Glomerular visceral epithelial cell (primary cell): Measurements from ENCODE around the gene SENP7.
"Not testable (repeated sequence)": the region's sequence is repeated elsewhere in the genome, so short reads cannot be mapped to it uniquely, and the experiment has no call there.

Source experiments
- DNase-seq: peaks from one replicate; pipeline ENCODE4 v3.0.0-alpha.2; 2016; ENCODE audit errors: extremely low spot score

SENP7 gene

DNA sequence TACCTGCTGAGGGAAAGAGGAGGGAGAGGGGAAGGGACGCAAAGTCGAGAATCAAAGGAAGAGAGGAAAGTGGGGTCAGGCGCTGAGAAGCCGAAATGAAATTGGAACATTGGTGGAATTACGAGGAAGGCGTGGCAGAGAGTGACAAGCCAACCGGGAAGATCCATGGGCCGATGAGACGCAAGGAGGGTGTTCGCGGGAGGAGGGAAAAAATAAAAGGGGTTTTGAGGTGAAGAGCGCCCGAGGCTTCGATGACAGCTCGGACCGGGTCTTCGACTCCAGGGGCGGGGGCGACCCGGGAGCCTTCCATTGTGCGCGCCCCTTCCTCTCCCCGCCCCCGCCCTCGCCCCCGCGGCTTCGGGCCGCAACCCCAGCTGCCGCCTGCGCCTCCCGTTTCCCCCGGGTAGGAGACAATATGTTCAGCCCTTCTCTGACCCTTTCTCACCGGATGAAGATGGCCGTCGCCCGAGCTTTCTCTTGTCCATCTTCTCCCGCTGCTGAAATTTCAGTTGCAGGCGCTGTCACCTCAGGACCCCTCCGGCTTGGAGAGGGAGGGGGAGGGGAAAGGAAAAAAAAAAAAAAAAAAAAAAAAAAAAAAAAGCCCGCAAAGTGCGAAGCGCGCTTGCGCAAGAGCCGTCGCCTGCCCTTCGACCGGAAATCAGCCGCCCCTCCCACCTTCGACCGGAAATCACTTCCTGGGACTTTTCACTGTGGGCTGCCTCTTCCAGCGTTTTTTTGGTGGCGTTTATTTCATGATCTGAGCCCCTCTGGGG, at the start of gene SENP7:
Gene SENP7, minus strand, starts transcription at position 567 of the 773 bp plus-strand sequence. Its CDS starts 82 bp downstream, at position 485.
- peak; percentile 81 for DNase-seq

- DNase-seq, result peak; percentile 89
These were observed 48.8 kb upstream of the SENP7 start, which contains the start of gene TRMT10C for GRCh38 chr3:101561630-101562328. TSS of gene TRMT10C (plus strand) at chr3:101561868. CDS start at chr3:101564782, 2,914 bp downstream.

DNA sequence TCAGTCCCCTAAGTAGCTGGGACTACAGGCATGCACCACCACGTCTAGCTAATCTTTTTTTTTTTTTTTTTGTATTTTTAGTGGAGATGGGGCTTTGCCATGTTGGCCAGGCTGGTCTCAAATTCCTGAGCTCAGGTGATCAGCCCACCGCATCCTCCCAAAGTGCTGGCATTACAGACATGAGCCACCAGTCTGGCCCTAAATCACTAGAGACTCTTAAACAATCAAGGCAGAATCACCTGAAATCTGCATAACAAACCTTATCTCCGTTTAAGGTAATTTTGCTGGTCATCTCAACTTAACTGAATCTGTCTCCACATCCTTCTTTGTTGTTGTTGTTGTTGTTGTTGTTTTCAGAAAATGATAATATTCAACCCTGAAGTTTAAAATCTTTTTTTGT, 43.1 kb upstream of the SENP7 start:
- DNase-seq, result no peak

- not testable (repeated sequence) for DNase-seq
These were observed 40.4 kb upstream of the SENP7 start for GRCh38 chr3:101553381-101553780.

DNA sequence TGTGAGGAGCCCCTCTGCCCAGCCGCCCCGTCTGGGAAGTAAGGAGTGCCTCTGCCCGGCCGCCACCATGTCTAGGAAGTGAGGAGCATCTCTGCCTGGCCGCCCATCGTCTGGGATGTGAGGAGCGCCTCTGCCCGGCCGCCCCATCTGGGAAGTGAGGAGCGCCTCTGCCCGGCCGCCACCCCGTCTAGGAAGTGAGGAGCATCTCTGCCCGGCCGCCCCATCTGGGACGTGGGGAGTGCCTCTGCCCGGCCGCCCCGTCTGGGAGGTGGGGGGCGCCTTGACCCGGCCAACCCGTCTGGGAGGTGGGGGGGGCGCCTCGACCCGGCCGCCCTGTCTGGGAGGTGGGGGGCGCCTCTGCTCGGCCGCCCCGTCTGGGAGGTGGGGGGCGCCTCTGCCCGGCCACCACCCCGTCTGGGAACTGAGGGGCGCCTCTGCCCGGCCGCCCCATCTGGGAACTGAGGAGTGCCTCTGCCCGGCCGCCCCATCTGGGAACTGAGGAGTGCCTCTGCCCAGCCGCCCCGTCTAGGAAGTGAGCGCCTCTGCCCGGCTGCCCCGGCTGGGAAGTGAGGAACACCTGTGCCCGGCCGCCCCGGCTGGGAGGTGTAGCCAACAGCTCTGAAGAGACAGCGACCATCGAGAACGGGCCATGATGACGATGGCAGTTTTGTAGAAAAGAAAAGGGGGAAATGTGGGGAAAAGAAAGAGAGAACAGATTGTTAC, 38.5 kb upstream of the SENP7 start:
- DNase-seq, result not testable (repeated sequence)

GRCh38 chr3:101549473-101549872, 36.5 kb upstream of the SENP7 start:
- DNase-seq, result no peak

GRCh38 chr3:101548527-101549105, 35.6 kb upstream of the SENP7 start:
- no peak for DNase-seq

GRCh38 chr3:101544161-101544850, 31.3 kb upstream of the SENP7 start:
- no peak for DNase-seq

DNA sequence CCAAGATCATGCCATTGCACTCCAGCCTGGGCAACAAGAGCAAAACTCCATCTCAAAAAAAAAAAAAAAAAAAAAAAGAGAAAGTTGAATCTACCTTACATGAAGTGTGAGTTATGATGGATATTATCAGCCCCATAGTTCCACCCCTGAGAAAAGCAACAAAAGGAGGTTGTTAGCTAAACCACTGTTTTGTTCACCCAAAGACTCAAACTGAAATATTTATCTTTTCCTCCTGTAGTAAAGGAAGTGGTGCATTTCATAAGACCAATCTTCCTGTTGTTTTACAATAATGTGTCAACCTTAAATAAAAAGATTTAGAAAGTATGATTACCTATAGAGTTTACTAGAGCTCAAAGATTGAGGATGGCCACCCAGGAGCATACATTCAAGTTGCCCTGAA, 29.9 kb upstream of the SENP7 start:
- no peak for DNase-seq

- not testable (repeated sequence) for DNase-seq
These were observed 23.9 kb upstream of the SENP7 start for GRCh38 chr3:101536955-101537354.

DNA sequence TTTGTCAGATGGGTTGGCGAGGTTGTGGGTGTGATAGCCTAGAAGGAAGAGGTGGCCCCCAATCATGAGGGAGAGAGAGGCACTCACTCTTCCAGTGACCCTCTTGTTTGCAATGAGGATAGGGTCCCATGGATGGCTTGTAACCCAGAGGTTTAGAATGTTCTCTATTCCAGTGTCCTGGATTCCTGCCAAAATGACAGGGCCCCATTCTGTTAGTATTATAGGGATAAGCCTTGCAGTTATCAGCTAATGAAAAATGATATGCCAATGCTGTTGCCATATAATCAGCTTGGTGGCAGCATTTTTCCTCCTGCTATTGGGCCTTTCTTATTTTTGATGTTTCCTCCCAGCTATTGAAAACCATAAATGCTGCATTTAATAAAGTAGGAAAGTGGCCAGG, 23.3 kb upstream of the SENP7 start:
- DNase-seq, result no peak

GRCh38 chr3:101535221-101535620, 22.2 kb upstream of the SENP7 start:
- DNase-seq, result no peak

DNA sequence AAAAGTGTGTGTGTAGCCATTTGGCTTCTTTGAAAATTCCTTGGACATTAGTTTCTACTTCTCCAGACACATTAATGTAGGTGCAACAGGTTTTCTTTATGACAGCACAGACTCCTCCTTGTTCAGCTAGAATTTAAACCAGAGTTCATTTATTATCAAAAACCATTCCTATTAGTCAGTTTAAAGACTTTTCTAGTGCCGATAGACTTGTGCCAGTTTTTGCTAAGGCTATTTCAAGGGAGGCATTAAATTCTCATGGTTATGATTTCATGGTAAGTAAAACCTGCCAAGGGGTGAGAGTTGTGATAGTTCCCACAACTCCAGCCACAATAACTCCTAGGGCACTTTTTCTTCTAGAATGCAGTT, 20.6 kb upstream of the SENP7 start:
- no peak for DNase-seq

DNA sequence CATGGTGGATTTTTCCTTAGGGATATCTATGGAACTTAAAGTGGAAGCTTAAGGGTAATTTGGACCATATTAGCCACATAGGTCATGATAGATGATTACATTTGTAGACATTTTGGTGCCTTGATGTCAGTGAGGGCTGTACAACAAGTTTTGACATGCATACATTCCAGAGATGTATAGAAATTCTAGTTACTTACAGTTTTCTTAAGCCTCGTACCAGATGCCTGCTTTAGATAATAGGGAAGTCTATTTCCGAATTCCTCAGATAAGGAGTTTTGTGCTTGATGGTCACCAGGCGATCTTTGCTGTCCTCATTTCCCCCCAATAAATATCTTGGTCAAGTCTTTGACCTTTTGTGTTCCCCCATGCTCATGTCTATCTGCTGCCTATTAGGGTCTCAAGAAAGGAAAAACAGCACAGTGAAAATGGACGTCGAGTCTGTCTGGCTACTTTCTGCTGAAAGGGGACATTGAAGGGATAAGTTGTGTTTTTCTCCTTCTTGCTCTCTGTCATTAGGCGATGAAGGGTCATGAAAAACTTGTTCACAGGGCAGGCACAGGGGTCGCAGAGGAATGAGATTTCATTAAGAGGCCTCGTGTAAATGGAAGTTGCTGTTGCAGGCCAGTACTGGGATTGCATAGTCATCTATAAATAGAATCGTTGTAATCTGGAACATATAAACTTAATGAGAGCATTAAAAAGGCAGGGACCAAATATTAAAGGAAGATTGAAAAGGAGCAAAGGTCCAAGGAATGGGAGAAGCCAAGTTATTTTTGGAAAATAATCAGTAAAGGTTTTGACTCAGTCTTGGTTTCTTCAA, 20.0 kb upstream of the SENP7 start:
- DNase-seq, result no peak

GRCh38 chr3:101531473-101532086, 18.6 kb upstream of the SENP7 start:
- DNase-seq, result no peak

DNA sequence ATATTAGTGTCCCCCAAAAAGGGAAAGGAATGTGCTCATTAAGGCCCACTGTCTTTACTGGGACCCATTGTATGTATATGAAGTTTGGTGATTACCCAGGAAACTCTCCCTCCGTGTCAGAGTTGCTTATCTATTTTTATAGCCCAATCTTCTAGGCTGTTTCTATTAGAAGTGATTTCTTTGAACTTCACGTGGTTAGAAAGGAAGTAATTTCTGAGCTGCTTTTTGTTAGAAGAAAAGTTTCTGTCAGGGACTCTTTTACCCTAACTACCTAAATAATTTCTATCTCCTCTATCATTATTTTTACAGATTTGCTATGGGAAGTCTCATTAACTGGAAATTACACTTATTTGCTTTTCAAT, 17.7 kb upstream of the SENP7 start:
- DNase-seq, result no peak

GRCh38 chr3:101529816-101530685, 17.0 kb upstream of the SENP7 start:
- no peak for DNase-seq

GRCh38 chr3:101527906-101528305, 14.9 kb upstream of the SENP7 start:
- DNase-seq, result no peak

GRCh38 chr3:101527441-101527840, 14.4 kb upstream of the SENP7 start:
- DNase-seq, result no peak
